HG03520 (cell line): ENCODE results near the gene DDX31.
"Not testable (repeated sequence)": the region's sequence is repeated elsewhere in the genome, so short reads cannot be mapped to it uniquely, and the experiment has no call there.

ENCODE experiments used
- ATAC-seq: cut with Tn5 transposase; IDR thresholded peaks from one replicate; pipeline ENCODE4 v1.9.1; 2021; ENCODE audit warnings: mild to moderate bottlenecking, moderate library complexity; ENCODE audit not compliant: unreplicated experiment

The DDX31 gene

GRCh38 chr9:132582786-132583583 lies 86.8 kb downstream of the DDX31 start:
- no peak for ATAC-seq

GRCh38 chr9:132582276-132582785 lies 87.5 kb downstream of the DDX31 start, which contains the start of gene BARHL1:
Gene BARHL1, plus strand, starts transcription at chr9:132582606. Its CDS starts 192 bp downstream, at chr9:132582798.
- ATAC-seq: no peak

- no peak for ATAC-seq
Measured at GRCh38 chr9:132579427-132579798, 90.4 kb downstream of the DDX31 start.

GRCh38 chr9:132578367-132578932 lies 91.3 kb downstream of the DDX31 start:
- no peak for ATAC-seq

GRCh38 chr9:132577119-132577518 lies 92.7 kb downstream of the DDX31 start:
- no peak for ATAC-seq

- no peak for ATAC-seq
Measured at GRCh38 chr9:132575811-132576210, 94.0 kb downstream of the DDX31 start.

- ATAC-seq: no peak
Measured at GRCh38 chr9:132575005-132575609, 94.7 kb downstream of the DDX31 start.

- no peak for ATAC-seq
Measured at GRCh38 chr9:132572921-132573320, 96.9 kb downstream of the DDX31 start.

GRCh38 chr9:132571806-132572600 lies 97.8 kb downstream of the DDX31 start:
- ATAC-seq: no peak

GRCh38 chr9:132568787-132569186 lies 101.0 kb downstream of the DDX31 start:
- not testable (repeated sequence) for ATAC-seq

GRCh38 chr9:132564526-132564925 lies 105.3 kb downstream of the DDX31 start:
- no peak for ATAC-seq

GRCh38 chr9:132562306-132562573 lies 107.5 kb downstream of the DDX31 start:
- no peak for ATAC-seq

GRCh38 chr9:132560616-132561202 lies 109.1 kb downstream of the DDX31 start:
- ATAC-seq: no peak

GRCh38 chr9:132559711-132560110 lies 110.1 kb downstream of the DDX31 start:
- no peak for ATAC-seq

- ATAC-seq: no peak
Measured at GRCh38 chr9:132557159-132557558, 112.6 kb downstream of the DDX31 start.

- ATAC-seq: no peak
Measured at GRCh38 chr9:132556714-132557113, 113.1 kb downstream of the DDX31 start.

GRCh38 chr9:132556235-132556634 lies 113.5 kb downstream of the DDX31 start:
- no peak for ATAC-seq

- no peak for ATAC-seq
Measured at GRCh38 chr9:132555528-132555927, 114.3 kb downstream of the DDX31 start.

- ATAC-seq: no peak
Measured at GRCh38 chr9:132554755-132555154, 115.0 kb downstream of the DDX31 start.

GRCh38 chr9:132552041-132552440 lies 117.7 kb downstream of the DDX31 start:
- ATAC-seq: no peak

- no peak for ATAC-seq
Measured at GRCh38 chr9:132551556-132551955, 118.2 kb downstream of the DDX31 start.
